ENCODE results near the gene HGFAC.

DNA sequence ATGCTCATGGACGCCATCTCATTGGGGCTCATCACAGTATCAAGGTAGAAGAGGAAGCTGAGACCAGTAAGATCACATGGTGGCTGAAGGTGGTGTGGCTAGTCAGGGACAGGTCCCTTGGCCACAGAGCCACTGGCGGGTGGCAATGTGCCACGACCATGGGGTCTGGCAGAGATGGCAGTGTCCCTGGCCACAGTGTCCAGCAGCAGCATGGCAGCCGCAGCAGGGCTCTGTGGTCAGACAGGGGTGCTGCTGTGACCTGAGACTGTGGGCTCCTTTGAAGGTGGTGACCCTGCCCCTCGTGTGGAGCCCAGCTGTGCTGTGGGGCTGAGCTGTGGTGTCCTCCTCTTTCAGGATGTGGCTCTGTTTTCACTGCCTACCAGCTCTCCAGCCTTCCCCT, 19.2 kb downstream of the HGFAC start:
- TF ChIP-seq, protein P1, sequence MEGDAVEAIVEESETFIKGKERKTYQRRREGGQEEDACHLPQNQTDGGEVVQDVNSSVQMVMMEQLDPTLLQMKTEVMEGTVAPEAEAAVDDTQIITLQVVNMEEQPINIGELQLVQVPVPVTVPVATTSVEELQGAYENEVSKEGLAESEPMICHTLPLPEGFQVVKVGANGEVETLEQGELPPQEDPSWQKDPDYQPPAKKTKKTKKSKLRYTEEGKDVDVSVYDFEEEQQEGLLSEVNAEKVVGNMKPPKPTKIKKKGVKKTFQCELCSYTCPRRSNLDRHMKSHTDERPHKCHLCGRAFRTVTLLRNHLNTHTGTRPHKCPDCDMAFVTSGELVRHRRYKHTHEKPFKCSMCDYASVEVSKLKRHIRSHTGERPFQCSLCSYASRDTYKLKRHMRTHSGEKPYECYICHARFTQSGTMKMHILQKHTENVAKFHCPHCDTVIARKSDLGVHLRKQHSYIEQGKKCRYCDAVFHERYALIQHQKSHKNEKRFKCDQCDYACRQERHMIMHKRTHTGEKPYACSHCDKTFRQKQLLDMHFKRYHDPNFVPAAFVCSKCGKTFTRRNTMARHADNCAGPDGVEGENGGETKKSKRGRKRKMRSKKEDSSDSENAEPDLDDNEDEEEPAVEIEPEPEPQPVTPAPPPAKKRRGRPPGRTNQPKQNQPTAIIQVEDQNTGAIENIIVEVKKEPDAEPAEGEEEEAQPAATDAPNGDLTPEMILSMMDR (IDR thresholded peaks at IDR 0.05; ENCODE audit: low read depth, low read length, poor library complexity, severe bottlenecking): no peak
- no peak for TF ChIP-seq EZH2phosphoT487 (IDR thresholded peaks at IDR 0.05; ENCODE audit: borderline replicate concordance, low read length)
